Peyer's patch (tissue), 4 donors: Measurements from ENCODE around the gene SLC35B4.

Experiments
- CTCF ChIP-seq, 6 experiments: fragments of 450-650 bp in 4 of 6; fragments of 200-600 bp in 2 of 6; sonication (generic) in 1 of 6; IDR thresholded peaks; one replicate each; pipeline ENCODE4 v1.5.1; 2017 to 2019; ENCODE audit warnings: antibody characterized with exemption in 6 of 6, mild to moderate bottlenecking in 3 of 6, moderate library complexity in 1 of 6
- POLR2A ChIP-seq, 2 donors: fragments of 450-650 bp; IDR thresholded peaks; one replicate each; pipeline ENCODE4 v1.5.1; 2017; ENCODE audit warnings: antibody characterized with exemption in 2 of 2, mild to moderate bottlenecking in 2 of 2, moderate library complexity in 2 of 2

- TF ChIP-seq CTCF (IDR thresholded peaks at IDR 0.05) (no peak), POLR2A (IDR thresholded peaks at IDR 0.05) (no peak)
Measured at GRCh38 chr7:134255814-134256213, 60.9 kb downstream of the SLC35B4 start.
